Immature natural killer cell (primary cell): ENCODE results near the gene ZNF214. TPM values are rescaled to one million over a fixed set of nuclear protein-coding genes. Genes with fewer than 3 reads are reported as not detected.

Experiments used
- DNase-seq, 3 donors: peaks; one replicate each; pipeline ENCODE4 v3.0.0; 2022; ENCODE audit warnings: mixed read lengths in 1 of 3
- H3K27ac Mint-ChIP-seq, 6 donors: one replicate each; pipeline ENCODE4 v1.8.0; 2020; ENCODE audit warnings: mixed read lengths in 6 of 6, mild to moderate bottlenecking in 5 of 6, inconsistent platforms in 4 of 6, moderate library complexity in 3 of 6
- H3K27me3 Mint-ChIP-seq, 3 donors: one replicate each; pipeline ENCODE4 v1.8.0; 2020 to 2021; ENCODE audit warnings: low read depth in 3 of 3, mild to moderate bottlenecking in 3 of 3, mixed read lengths in 3 of 3, moderate library complexity in 3 of 3, inconsistent platforms in 1 of 3
- H3K36me3 Mint-ChIP-seq, 3 donors: one replicate each; pipeline ENCODE4 v1.8.0; 2020; ENCODE audit warnings: mixed read lengths in 3 of 3, inconsistent platforms in 2 of 3, mild to moderate bottlenecking in 2 of 3
- H3K4me1 Mint-ChIP-seq, 2 donors: one replicate each; pipeline ENCODE4 v1.8.0; 2020; ENCODE audit warnings: inconsistent platforms in 2 of 2, mild to moderate bottlenecking in 2 of 2, mixed read lengths in 2 of 2, moderate library complexity in 1 of 2
- H3K4me3 Mint-ChIP-seq, 5 donors: one replicate each; pipeline ENCODE4 v1.8.0; 2020; ENCODE audit warnings: mild to moderate bottlenecking in 5 of 5, mixed read lengths in 5 of 5, inconsistent platforms in 3 of 5, moderate library complexity in 3 of 5
- H3K9me3 Mint-ChIP-seq, 6 donors: one replicate each; pipeline ENCODE4 v1.8.0; 2020; ENCODE audit warnings: mild to moderate bottlenecking in 6 of 6, mixed read lengths in 6 of 6, inconsistent platforms in 4 of 6, moderate library complexity in 3 of 6
- polyA plus RNA-seq, 3 donors: library from polyadenylated mRNA; unstranded; fragments of 300-500 nt; fragmentation: Illumina TruSeq; gene quantifications; one replicate each; pipeline ENCODE4 v1.2.3, GENCODE V29; 2021

The ZNF214 gene
- not detected for polyA plus RNA-seq

DNA sequence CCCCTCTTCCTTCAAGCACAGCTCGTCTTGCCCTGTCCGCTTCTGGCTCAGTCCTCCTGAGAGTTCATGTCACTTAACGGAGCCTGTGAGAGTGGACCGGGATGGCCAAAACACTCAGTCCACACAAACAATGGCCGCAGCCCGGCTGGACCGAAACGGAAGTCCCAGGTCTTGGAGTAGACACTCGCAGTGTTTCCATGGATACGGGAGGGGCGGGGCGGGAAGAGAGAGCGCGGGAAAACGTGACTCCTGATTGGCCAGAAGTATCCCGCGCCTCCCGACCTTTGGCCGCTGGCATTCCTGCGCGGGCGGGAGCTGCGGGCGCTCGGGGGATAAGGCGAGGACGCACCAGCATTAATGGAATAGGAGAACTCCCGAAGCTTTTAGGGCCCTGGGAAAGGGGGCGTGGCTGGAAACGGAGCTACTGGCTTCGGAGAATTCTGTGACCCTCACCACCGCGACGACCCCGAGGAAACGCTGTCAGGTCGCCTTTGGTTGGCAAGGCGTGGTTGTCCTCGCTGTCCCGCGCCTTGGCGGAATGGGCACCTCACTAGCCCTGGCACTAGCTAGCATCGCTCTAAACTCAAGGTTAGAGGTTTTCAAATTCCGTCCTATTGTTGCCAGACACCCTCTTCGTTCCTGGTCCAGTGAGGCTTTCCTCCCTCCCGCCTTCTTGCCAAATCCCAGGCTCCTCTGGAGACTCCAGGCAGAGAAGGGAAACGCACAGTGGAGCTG lies at the start of gene ZNF214, which contains the start of gene NLRP14:
Gene ZNF214, minus strand, starts transcription at position 164 of the 735 bp plus-strand sequence. CDS start 17,511 bp downstream, outside the sequence.
Gene NLRP14, plus strand, starts transcription at position 297 of the 735 bp plus-strand sequence. CDS start 18,108 bp downstream, outside the sequence.
- H3K4me1 Mint-ChIP-seq: no peaks in the 10 kb centered on the region
- H3K27me3 Mint-ChIP-seq: peaks cover 8 to 19% (median 11%) of the 10 kb centered on the region in 3 donors
- DNase-seq: no peak
- H3K27ac Mint-ChIP-seq: no peak within 1 kb of the TSS
- no peak within 1 kb of the TSS for H3K4me3 Mint-ChIP-seq
- peaks cover 0 to 6% (median 0%) of the 10 kb centered on the region in 6 donors for H3K9me3 Mint-ChIP-seq
- no peaks in the 10 kb centered on the region for H3K36me3 Mint-ChIP-seq

DNA sequence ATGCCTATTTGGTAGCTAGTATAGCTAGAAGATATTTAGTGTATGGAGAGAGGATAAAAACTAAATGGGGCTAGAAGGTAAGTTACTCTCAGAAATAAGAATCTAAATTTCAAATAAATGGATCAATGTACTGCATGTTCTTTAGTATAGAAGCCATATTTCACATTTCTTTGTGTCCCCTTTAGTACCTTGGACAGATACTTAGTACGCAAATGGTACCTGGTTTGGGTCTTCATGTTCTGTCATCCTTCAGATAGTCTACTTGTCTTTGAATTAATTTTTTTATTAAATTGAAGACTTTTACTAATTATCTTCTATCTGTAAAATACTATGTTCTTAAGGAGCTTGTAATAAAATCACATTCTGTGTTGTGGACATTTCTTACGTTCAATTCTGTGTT lies 42.4 kb upstream of the ZNF214 start:
- no peak for DNase-seq
- Mint-ChIP-seq H3K27ac (no peak overlapping the region), H3K4me1 (no peaks in the 10 kb centered on the region), H3K27me3 (no peaks in the 10 kb centered on the region), H3K9me3 (peaks cover 0 to 2% (median 0%) of the 10 kb centered on the region in 6 donors), H3K4me3 (no peak overlapping the region), H3K36me3 (no peaks in the 10 kb centered on the region)

DNA sequence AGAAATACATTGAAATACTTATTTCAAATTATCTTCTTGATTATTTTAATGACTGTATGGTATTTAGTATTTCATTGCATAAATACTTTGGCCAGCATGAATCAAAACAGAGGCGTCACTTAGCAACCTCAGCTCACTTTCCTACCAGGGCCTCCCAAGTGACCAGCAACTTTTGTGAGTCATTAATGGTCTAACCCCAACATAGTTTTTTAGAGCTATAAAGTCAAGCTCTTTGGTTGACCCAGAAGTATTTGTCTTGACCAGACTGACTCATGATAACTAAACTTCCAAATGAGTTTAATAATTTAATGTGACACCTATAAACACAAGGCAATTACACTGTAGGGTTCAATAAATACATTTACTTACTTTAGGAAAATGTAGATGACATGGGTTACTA lies 40.7 kb upstream of the ZNF214 start:
- no peaks in the 10 kb centered on the region for H3K4me1 Mint-ChIP-seq
- no peaks in the 10 kb centered on the region for H3K36me3 Mint-ChIP-seq
- no peak for DNase-seq
- H3K27me3 Mint-ChIP-seq: peaks cover 0 to 2% (median 0%) of the 10 kb centered on the region in 3 donors
- H3K27ac Mint-ChIP-seq: no peak overlapping the region
- no peak overlapping the region for H3K4me3 Mint-ChIP-seq
- H3K9me3 Mint-ChIP-seq: no peaks in the 10 kb centered on the region

DNA sequence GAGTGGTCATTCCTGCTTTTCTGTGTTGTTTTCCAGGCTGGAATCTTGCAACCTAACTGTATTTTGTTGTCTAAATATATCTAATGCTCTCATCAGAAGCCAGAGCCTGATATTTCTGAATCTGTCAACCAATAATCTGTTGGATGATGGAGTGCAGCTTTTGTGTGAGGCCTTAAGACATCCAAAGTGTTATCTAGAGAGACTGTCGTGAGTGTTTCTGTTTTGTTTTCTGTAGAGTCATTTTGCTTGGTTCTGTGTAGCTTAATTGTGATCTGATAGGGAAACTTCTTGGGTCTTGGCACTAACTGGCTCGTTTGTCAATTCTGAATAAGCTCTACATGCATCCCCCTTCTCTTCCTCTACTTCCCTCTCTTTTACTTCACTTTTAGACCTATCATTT lies 37.5 kb upstream of the ZNF214 start:
- no peak for DNase-seq
- Mint-ChIP-seq H3K9me3 (no peaks in the 10 kb centered on the region), H3K4me1 (no peaks in the 10 kb centered on the region), H3K36me3 (no peaks in the 10 kb centered on the region), H3K4me3 (no peak overlapping the region), H3K27ac (no peak overlapping the region), H3K27me3 (peaks cover 0 to 7% (median 0%) of the 10 kb centered on the region in 3 donors)

DNA sequence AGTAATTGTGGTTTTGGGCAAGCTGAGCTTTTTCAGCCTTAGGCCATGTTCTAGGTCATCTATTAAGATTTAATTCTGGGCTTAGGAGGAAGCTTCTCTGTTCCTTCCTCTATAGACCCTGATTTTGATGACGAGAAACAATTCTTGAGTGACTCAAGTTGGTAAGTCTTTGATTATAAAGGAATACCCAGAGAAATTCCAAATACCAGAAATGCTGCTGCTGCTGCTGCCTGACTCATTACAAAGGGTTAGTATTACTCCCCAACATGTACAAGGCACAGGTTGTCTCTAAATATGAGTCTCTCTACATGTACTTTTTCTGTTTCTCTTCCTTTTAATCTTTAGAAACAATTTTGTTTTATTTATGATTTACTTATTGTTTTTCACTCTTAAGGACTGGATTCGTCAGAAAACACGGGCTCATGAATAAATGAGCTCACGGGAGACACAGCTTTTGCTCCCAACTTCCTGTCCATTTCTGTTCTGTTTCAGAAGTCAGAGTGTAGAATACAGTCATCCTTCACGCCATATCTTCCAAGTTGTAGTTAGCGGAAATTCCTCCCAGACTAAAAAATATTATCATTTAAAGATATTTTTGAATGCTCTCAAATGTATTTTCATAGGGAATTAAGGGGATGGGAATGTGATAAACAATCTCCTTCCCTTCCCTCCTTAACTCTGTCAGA lies 36.8 kb upstream of the ZNF214 start:
- no peak overlapping the region for H3K27ac Mint-ChIP-seq
- peaks cover 0 to 7% (median 2%) of the 10 kb centered on the region in 3 donors for H3K27me3 Mint-ChIP-seq
- H3K4me3 Mint-ChIP-seq: no peak overlapping the region
- H3K4me1 Mint-ChIP-seq: no peaks in the 10 kb centered on the region
- DNase-seq: no peak
- H3K9me3 Mint-ChIP-seq: no peaks in the 10 kb centered on the region
- no peaks in the 10 kb centered on the region for H3K36me3 Mint-ChIP-seq

DNA sequence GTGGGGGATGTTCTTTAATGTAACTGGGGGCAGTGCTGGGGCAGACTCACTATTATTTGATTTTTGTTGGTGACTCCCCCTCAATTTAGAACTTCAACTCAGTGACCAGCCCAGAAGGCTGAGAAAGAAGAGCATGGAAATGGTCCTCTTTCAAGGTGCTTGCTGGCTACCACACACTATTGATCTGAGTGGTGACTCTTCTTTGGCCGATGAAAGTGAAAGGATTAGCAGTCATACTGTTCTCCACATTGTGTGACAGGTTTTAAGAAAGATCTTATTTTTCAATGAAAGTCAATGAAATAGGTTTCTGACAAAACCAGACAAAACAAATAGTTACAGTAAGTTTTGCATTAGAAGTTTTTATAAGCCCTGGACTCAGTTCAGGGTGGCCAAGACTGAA lies 30.0 kb upstream of the ZNF214 start:
- Mint-ChIP-seq H3K27ac (no peak overlapping the region), H3K9me3 (no peaks in the 10 kb centered on the region), H3K4me1 (no peaks in the 10 kb centered on the region), H3K36me3 (no peaks in the 10 kb centered on the region), H3K4me3 (no peak overlapping the region), H3K27me3 (peaks cover 0 to 8% (median 2%) of the 10 kb centered on the region in 3 donors)
- no peak for DNase-seq

DNA sequence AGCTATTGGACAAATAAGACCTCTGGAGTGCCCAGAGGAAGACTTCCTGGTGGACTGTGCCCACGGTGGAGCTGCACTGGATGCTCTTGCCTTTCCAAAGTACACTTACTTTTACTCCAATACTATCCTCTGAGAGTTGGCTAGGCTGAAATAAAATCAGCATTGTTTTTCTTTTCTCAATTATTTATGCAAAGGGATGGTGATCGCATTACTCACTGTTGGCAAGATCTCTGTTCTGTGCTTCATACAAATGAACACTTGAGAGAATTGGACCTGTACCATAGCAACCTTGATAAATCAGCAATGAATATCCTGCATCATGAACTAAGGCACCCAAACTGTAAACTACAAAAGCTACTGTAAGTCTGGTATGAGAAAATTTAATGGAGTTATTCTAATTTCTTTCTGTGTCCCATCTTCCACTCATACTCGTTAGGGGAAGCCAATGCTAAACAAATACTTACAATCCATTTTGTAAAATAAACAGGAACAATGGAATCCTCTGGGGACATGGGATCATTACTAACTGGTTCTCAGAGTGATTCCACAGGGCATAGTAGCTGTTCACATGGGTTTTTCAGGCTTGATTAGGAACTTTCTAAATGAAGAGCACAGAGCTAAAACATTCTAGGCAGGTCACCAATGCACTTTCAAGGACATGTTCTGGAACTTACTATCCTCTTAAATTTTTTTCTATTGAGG lies 26.5 kb upstream of the ZNF214 start:
- no peaks in the 10 kb centered on the region for H3K36me3 Mint-ChIP-seq
- no peaks in the 10 kb centered on the region for H3K4me1 Mint-ChIP-seq
- H3K27ac Mint-ChIP-seq: no peak overlapping the region
- DNase-seq: no peak
- no peaks in the 10 kb centered on the region for H3K9me3 Mint-ChIP-seq
- peaks cover 0 to 2% (median under 1%) of the 10 kb centered on the region in 3 donors for H3K27me3 Mint-ChIP-seq
- H3K4me3 Mint-ChIP-seq: no peak overlapping the region

DNA sequence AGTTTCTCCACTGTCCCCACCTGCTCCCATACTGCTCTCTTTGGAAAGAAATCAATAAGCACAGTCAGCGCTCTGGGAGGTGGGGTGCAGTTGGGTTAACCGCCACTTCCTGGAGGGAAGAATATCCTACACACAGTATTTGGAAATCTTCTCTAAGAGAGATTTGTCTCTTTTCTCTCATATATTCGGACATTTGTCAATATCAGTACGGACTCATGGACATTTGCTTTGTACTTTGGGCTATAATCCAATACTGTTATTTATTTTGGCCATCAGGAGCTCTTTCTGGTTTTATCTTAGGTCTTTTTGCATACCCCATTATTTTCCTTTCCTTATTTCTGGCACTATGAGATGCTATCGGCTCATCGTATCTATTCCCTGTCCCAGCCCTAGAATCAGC lies 13.9 kb upstream of the ZNF214 start:
- DNase-seq: no peak
- H3K4me3 Mint-ChIP-seq: no peak overlapping the region
- no peaks in the 10 kb centered on the region for H3K4me1 Mint-ChIP-seq
- H3K36me3 Mint-ChIP-seq: no peaks in the 10 kb centered on the region
- no peak overlapping the region for H3K27ac Mint-ChIP-seq
- peaks cover 0 to 2% (median 0%) of the 10 kb centered on the region in 3 donors for H3K27me3 Mint-ChIP-seq
- peaks cover 0 to 4% (median 0%) of the 10 kb centered on the region in 6 donors for H3K9me3 Mint-ChIP-seq

DNA sequence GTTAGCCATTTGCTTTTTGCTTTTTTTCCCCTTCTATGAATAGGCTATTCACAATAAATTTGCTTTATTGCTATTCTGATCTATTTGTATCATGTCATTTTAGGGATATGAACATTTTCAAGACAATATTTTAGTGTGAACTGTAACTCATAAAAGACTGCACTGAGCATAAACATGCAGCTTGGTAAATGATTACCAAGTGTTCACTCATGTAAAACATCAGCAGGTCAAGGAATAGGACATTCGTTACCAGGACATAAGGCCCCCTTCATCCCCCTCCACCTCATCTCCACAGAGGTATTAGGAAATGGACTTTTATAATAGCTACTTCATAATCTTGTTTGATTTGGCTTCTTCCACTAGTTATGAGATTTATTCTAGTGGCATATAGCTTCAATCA lies 12.5 kb upstream of the ZNF214 start:
- Mint-ChIP-seq H3K4me3 (no peak overlapping the region), H3K27ac (no peak overlapping the region), H3K27me3 (peaks cover 0 to 2% (median 0%) of the 10 kb centered on the region in 3 donors), H3K36me3 (no peaks in the 10 kb centered on the region), H3K9me3 (peaks cover 0 to 4% (median 0%) of the 10 kb centered on the region in 6 donors), H3K4me1 (no peaks in the 10 kb centered on the region)
- DNase-seq: no peak

DNA sequence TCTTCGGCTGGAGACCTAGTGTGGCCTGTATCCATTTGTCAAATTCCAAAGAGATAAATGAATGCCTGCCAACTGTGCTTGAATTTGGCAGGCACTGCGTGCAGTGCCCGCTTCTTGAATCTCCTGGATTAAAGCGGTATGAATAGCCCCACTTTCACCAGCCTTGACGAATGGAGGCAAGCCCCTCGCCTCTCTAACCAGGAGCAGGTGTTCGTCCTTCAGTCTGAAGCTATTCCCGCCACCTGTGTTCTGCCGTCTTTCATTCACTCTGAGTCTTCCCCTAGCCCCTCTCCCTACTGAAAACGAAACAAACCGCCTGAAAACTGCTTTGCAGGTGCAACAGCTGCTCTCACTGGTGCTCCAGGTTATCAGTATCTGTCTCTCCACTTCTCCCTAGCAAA lies 11.3 kb upstream of the ZNF214 start:
- Mint-ChIP-seq H3K27ac (no peak overlapping the region), H3K36me3 (no peaks in the 10 kb centered on the region), H3K27me3 (peaks cover 0 to 2% (median 0%) of the 10 kb centered on the region in 3 donors), H3K4me3 (no peak overlapping the region), H3K4me1 (no peaks in the 10 kb centered on the region), H3K9me3 (peaks cover 0 to 4% (median 0%) of the 10 kb centered on the region in 6 donors)
- no peak for DNase-seq

DNA sequence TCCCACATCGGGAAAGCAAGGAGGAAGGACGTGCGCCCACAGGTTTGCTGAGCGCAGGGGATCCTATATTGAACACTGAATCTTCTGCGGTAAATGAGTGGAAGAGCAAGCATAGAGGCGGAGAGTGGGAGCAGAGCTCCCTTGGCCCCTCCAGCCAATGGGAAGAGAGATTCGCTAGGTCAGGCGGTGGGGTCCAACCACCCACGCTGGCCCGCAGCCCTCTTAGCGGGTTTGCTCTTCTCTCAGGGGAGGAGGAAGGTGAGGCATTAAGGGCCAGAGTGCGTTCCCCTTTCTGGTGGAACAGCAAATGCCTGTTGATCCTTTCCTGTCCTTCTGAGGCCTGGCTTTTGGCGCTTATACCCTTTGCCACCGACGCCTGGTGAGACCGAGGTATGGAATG lies 10.7 kb upstream of the ZNF214 start:
- DNase-seq: no peak
- Mint-ChIP-seq H3K27ac (no peak overlapping the region), H3K36me3 (no peaks in the 10 kb centered on the region), H3K4me3 (no peak overlapping the region), H3K9me3 (peaks cover 0 to 4% (median 0%) of the 10 kb centered on the region in 6 donors), H3K4me1 (no peaks in the 10 kb centered on the region), H3K27me3 (peaks cover 0 to 3% (median 0%) of the 10 kb centered on the region in 3 donors)

DNA sequence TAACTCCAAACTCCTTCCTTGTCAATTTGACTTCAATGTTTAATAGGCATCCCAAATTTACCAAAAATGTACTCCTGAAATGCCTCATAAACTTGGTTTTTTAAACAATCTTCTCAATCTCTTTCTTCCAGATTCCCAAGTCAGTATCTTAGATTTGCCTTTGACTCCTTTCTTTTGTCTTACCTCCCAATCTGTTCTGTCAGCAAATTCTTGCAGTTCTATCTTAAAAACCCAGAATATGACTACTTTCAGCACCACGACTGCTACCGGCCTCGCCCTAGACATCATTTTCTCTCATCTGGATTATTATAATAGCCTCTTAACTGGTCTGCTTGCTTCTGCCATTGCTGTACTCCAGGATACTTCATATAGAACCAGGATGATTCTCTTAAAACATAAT lies 8.0 kb upstream of the ZNF214 start:
- Mint-ChIP-seq H3K27ac (no peak overlapping the region), H3K4me3 (no peak overlapping the region), H3K27me3 (peaks cover 0 to 9% (median 0%) of the 10 kb centered on the region in 3 donors), H3K4me1 (no peaks in the 10 kb centered on the region), H3K9me3 (peaks cover 0 to 3% (median 0%) of the 10 kb centered on the region in 6 donors), H3K36me3 (no peaks in the 10 kb centered on the region)
- no peak for DNase-seq

DNA sequence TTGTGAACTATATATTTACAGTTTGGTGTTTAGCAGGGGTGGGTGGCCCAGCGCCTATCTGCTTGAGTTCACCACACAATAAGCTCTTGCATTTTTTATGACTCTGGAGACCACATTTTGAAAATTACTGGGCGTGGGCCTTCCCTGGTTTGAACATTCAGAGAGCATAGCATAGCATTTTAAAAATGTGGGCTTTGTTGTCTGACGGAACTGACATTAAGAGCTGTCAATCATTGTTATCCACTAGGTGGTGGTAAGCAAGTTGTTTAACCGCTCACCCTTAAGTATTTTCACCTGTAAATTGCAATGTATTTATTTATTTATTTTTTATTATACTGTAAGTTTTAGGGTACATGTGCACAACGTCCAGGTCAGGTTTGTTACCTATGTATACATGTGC lies 1.2 kb upstream of the ZNF214 start:
- Mint-ChIP-seq H3K36me3 (no peaks in the 10 kb centered on the region), H3K9me3 (peaks cover 0 to 6% (median 0%) of the 10 kb centered on the region in 6 donors), H3K27ac (no peak overlapping the region), H3K4me3 (no peak overlapping the region), H3K27me3 (peaks cover 8 to 21% (median 11%) of the 10 kb centered on the region in 3 donors), H3K4me1 (no peaks in the 10 kb centered on the region)
- DNase-seq: no peak
